ENCODE data around the gene ERC2.

- TF ChIP-seq, protein P1, sequence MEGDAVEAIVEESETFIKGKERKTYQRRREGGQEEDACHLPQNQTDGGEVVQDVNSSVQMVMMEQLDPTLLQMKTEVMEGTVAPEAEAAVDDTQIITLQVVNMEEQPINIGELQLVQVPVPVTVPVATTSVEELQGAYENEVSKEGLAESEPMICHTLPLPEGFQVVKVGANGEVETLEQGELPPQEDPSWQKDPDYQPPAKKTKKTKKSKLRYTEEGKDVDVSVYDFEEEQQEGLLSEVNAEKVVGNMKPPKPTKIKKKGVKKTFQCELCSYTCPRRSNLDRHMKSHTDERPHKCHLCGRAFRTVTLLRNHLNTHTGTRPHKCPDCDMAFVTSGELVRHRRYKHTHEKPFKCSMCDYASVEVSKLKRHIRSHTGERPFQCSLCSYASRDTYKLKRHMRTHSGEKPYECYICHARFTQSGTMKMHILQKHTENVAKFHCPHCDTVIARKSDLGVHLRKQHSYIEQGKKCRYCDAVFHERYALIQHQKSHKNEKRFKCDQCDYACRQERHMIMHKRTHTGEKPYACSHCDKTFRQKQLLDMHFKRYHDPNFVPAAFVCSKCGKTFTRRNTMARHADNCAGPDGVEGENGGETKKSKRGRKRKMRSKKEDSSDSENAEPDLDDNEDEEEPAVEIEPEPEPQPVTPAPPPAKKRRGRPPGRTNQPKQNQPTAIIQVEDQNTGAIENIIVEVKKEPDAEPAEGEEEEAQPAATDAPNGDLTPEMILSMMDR (conservative IDR thresholded peaks at IDR 0.05; ENCODE audit: low read depth, low read length), result no peak
- TF ChIP-seq EZH2 (IDR thresholded peaks at IDR 0.05; ENCODE audit: low read length, unreplicated experiment) (no peak), EZH2phosphoT487 (IDR thresholded peaks at IDR 0.05; ENCODE audit: borderline replicate concordance, low read length) (no peak)
These were observed 199.5 kb downstream of the ERC2 start for GRCh38 chr3:56268616-56269383.

All from PC-3 (cell line).